Prostate gland (tissue), 2 donors: ENCODE measurements around the gene SCN1B. TPM values are rescaled to one million over a fixed set of nuclear protein-coding genes. Genes with fewer than 3 reads are reported as not detected.

Source experiments
- DNase-seq: peaks from one replicate; pipeline ENCODE4 v3.0.0-alpha.2; 2019; ENCODE audit warnings: low spot score
- H3K27ac ChIP-seq, 2 donors: fragments of 200-600 bp; sonication (generic); 2 replicates each; pipeline ENCODE4 v1.5.1; 2017 to 2019
- H3K27me3 ChIP-seq: fragments of 200-600 bp; sonication (generic); replicated peaks from 2 replicates; pipeline ENCODE4 v1.5.1; 2019; ENCODE audit not compliant: insufficient read depth
- H3K36me3 ChIP-seq, 2 donors: fragments of 200-600 bp; sonication (generic); 1 replicate in 1 of 2; 2 replicates in 1 of 2; pipeline versions ENCODE4 v1.5.1 to v1.8.1; 2017 to 2019
- H3K4me1 ChIP-seq: fragments of 200-600 bp; sonication (generic); replicated peaks from 2 replicates; pipeline ENCODE4 v1.5.1; 2019
- H3K4me3 ChIP-seq, 2 donors: fragments of 200-600 bp; sonication (generic); 2 replicates each; pipeline ENCODE4 v1.5.1; 2017 to 2019
- H3K9me3 ChIP-seq: fragments of 200-600 bp; sonication (generic); 2 replicates; pipeline ENCODE4 v1.5.1; 2017
- POLR2A ChIP-seq: fragments of 450-650 bp; IDR thresholded peaks from one replicate; pipeline ENCODE4 v1.6.1; 2016; ENCODE audit warnings: antibody characterized with exemption, mild to moderate bottlenecking
- POLR2AphosphoS5 ChIP-seq: sonication (generic); formaldehyde crosslinking; IDR thresholded peaks from one replicate; pipeline ENCODE4 v1.6.1; 2017; ENCODE audit warnings: antibody characterized with exemption
- WGBS: methylation state at CpG from one replicate; pipeline ENCODE4 v1.1.5; 2018; 5-methylcytosine and 5-hydroxymethylcytosine counted together
- intact Hi-C: fragments of 100-400 bp; cut with DNase I; formaldehyde crosslinking; loops from one replicate; pipeline ENCODE4 v1.14.2; 2022
- total RNA-seq, 2 donors: library from RNA; depleted of rRNA; stranded (reverse); fragments of >200 nt; gene quantifications; one replicate each; pipeline ENCODE4 v1.1.0, GENCODE V29; 2016
- TF ChIP-seq, protein P1 (sequence below), 4 experiments: fragments of 200-600 bp in 2 of 4; fragments of 450-650 bp in 2 of 4; sonication (generic) in 2 of 4; IDR thresholded peaks; 1 replicate in 3 of 4; 2 replicates in 1 of 4; pipeline ENCODE4 v1.5.1; 2016 to 2019; ENCODE audit warnings: antibody characterized with exemption in 4 of 4, mild to moderate bottlenecking in 2 of 4, moderate library complexity in 2 of 4

Gene SCN1B
- total RNA-seq, 2 donors from 2014 or later: 9.7 to 10.6 TPM

DNA sequence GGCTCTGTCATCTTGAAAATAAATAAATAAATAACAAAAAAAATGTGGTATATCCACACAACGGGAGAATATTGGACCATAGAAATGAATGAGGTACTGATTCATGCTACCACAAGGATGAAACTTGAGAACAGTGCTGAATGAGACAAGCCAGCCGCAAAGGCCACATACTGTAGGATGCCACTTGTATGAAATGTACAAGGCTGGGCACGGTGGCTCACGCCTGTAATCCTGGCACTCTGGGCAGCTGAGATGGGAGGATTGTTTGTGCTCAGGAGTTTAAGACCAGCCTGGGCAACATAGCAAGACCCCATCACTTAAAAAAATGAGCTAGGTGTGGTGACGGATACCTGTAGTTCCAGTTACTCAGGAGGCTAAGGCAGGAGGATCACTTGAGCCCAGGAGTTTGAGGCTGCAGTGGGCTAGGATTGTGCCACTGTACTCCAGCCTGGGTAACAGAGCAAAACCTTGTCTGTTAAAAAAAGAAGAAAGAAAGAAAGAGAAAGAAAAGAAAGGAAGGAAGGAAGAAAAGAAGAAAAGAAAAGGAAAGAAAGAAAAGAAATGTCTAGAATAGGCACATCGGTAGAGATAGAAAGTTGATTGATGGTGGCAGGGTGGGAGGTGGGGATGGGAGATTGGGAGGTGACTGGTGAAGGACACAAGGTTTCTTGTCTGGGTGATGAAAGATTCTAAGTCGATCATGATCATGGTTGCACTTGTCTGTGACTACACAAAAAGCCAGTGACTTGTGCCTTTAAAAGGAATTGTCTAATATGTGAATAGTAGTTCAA lies 31.5 kb downstream of the SCN1B start:
- no peaks in the 10 kb centered on the region for H3K36me3 ChIP-seq
- no peaks in the 10 kb centered on the region for H3K4me1 ChIP-seq
- no peak overlapping the region for H3K27ac ChIP-seq
- no peak for DNase-seq
- no peak for TF ChIP-seq POLR2A
- TF ChIP-seq, protein P1, sequence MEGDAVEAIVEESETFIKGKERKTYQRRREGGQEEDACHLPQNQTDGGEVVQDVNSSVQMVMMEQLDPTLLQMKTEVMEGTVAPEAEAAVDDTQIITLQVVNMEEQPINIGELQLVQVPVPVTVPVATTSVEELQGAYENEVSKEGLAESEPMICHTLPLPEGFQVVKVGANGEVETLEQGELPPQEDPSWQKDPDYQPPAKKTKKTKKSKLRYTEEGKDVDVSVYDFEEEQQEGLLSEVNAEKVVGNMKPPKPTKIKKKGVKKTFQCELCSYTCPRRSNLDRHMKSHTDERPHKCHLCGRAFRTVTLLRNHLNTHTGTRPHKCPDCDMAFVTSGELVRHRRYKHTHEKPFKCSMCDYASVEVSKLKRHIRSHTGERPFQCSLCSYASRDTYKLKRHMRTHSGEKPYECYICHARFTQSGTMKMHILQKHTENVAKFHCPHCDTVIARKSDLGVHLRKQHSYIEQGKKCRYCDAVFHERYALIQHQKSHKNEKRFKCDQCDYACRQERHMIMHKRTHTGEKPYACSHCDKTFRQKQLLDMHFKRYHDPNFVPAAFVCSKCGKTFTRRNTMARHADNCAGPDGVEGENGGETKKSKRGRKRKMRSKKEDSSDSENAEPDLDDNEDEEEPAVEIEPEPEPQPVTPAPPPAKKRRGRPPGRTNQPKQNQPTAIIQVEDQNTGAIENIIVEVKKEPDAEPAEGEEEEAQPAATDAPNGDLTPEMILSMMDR (IDR thresholded peaks at IDR 0.05): no peak
- no peak for TF ChIP-seq POLR2AphosphoS5
- H3K9me3 ChIP-seq: no peaks in the 10 kb centered on the region
- intact Hi-C loops: no loop called here
- H3K4me3 ChIP-seq: no peak overlapping the region
- 83% methylated on average over 7 of the region's 7 CpGs for WGBS
- no peaks in the 10 kb centered on the region for H3K27me3 ChIP-seq

DNA sequence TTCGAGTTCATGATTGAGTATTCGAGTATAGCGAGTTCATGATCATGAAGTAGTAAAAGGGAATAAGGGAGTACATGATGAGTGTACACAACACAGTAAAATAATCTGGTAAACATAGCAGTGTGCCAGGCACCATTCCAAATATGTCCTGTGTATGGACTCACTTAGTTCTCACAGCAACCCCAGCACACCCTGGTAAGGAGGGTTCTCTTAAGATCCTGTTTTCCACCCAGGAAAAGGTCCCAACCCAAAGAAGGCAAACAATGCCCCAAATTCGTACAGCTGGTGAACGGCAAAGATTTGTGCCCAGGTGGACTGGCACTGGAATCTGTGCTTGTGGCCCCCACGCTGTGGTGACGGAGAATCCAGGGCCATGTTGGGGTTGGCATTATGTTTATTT lies 32.7 kb downstream of the SCN1B start:
- Histone ChIP-seq H3K9me3 (no peaks in the 10 kb centered on the region), H3K27ac (peak overlapping the region; percentile 37 to 42), H3K27me3 (no peaks in the 10 kb centered on the region), H3K4me1 (no peaks in the 10 kb centered on the region), H3K4me3 (no peak overlapping the region), H3K36me3 (no peaks in the 10 kb centered on the region)
- intact Hi-C loops: no loop called here
- peak; percentile 50 for TF ChIP-seq POLR2AphosphoS5
- TF ChIP-seq, protein P1 (IDR thresholded peaks at IDR 0.05): no peak
- 64% methylated on average over 7 of the region's 7 CpGs for WGBS
- DNase-seq: peak; percentile 50

DNA sequence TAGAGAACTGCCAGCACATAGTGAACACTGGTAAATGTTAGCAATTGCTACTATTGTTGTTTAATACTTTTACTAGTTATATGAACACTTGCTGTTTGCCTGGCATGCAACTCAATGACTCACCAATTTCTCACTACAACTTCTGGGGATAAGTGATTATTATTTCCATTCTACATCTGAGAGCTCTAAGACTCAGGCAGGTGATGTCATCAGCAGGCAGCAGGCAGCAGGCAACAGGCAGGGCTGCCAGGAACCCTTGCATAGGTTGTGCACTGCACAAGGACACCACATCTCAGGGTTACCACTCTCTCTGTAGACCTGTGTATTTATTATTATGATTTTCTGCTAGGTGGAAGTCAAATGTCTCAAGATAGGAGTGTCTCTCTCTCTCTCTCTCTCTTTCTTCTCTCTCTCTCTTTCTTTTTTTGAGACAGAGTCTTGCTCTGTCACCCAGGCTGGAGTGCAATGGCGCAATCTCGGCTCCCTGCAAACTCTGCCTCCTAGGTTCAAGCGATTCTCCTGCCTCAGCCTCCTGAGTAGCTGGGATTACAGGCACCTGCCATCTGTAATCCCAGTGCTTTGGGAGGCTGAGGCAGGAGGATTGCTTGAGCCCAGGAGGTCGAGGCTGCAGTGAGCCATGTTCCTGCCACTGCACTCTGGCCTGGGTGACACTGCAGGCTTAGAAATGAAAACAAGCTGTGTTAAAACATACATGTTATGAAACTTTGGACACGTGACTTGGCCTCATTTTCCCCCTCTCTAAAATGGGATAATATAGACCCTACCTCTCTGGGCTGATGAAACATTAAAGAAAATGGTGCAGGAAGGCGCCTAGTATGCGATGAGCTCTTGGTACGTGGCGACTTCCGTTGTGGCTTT lies 33.9 kb downstream of the SCN1B start:
- H3K27me3 ChIP-seq: no peaks in the 10 kb centered on the region
- H3K27ac ChIP-seq: peak overlapping the region in 1 of 2 donors; percentile 37
- no peaks in the 10 kb centered on the region for H3K9me3 ChIP-seq
- TF ChIP-seq POLR2AphosphoS5: no peak
- TF ChIP-seq, protein P1 (IDR thresholded peaks at IDR 0.05): no peak
- no peak for TF ChIP-seq POLR2A
- WGBS: 80% methylated on average over 10 of the region's 10 CpGs
- no peaks in the 10 kb centered on the region for H3K36me3 ChIP-seq
- no peak for DNase-seq
- no peaks in the 10 kb centered on the region for H3K4me1 ChIP-seq
- H3K4me3 ChIP-seq: no peak overlapping the region
- intact Hi-C loops: no loop called here

DNA sequence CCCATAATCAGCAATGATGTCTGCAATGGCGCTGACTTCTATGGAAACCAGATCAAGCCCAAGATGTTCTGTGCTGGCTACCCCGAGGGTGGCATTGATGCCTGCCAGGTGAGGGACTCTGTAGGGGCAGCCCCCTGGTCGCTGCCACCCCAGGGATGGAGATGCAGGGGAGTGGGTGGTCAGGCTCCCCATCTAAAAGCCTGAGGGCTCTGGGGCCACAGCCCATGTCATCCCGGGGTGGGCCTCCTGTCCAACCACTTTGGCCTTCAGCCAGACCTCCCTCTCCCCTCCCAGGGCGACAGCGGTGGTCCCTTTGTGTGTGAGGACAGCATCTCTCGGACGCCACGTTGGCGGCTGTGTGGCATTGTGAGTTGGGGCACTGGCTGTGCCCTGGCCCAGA lies 35.3 kb downstream of the SCN1B start:
- Histone ChIP-seq H3K27ac (no peak overlapping the region), H3K4me1 (no peaks in the 10 kb centered on the region), H3K9me3 (no peaks in the 10 kb centered on the region), H3K4me3 (no peak overlapping the region), H3K36me3 (no peaks in the 10 kb centered on the region), H3K27me3 (no peaks in the 10 kb centered on the region)
- 86% methylated on average over 10 of the region's 10 CpGs for WGBS
- no peak for DNase-seq
- intact Hi-C loops: no loop called here
- TF ChIP-seq POLR2AphosphoS5 (no peak), POLR2A (no peak)
- TF ChIP-seq, protein P1 (IDR thresholded peaks at IDR 0.05): no peak
